Motor neuron (in vitro differentiated cells): Measurements from ENCODE around the gene CATSPER4. TPM values are rescaled to one million over a fixed set of nuclear protein-coding genes. Genes with fewer than 3 reads are reported as not detected.

ENCODE experiments used
- ATAC-seq, 8 experiments: fragments of 200-7000 bp; cut with Tn5 transposase; replicated peaks in 6 of 8; 2 replicates each; pipeline ENCODE4 v1.8.0; 2021; ENCODE audit warnings: mild to moderate bottlenecking in 8 of 8, moderate library complexity in 8 of 8
- H3K27ac ChIP-seq, 2 donors: fragments of 250-450 bp; sonication (Bioruptor Pico); 2 replicates each; pipeline ENCODE4 v1.9.0; 2021; ENCODE audit warnings: antibody characterized with exemption in 2 of 2, mild to moderate bottlenecking in 2 of 2, moderate library complexity in 1 of 2
- H3K4me1 ChIP-seq, 2 donors: fragments of 250-450 bp; sonication (Bioruptor Pico); replicated peaks in 1 of 2; 2 replicates each; pipeline ENCODE4 v1.6.1; 2021; ENCODE audit warnings: antibody characterized with exemption in 2 of 2, mild to moderate bottlenecking in 2 of 2, moderate library complexity in 1 of 2
- H3K4me3 ChIP-seq, 5 donors: fragments of 250-450 bp; sonication (Bioruptor Pico); 2 replicates each; pipeline ENCODE4 v1.9.0; 2021; ENCODE audit warnings: antibody characterized with exemption in 5 of 5, mild to moderate bottlenecking in 5 of 5, moderate library complexity in 4 of 5
- WGBS, 10 experiments: fragments of 450-650 bp; shearing (Covaris generic); methylation state at CpG; one replicate each; pipeline ENCODE4 v1.0.0; 2022; 5-methylcytosine and 5-hydroxymethylcytosine counted together
- in situ Hi-C, 9 experiments: fragments of 400-800 bp; cut with MboI; loops; one replicate each; pipeline ENCODE4 v1.15.0; 2021; ENCODE audit warnings: low sequenced_read_pairs in 9 of 9, low pct_unique_long_range_greater_than_20kb in 2 of 9; ENCODE audit not compliant: unreplicated experiment in 9 of 9
- total RNA-seq, 8 experiments: library from RNA; unstranded; fragments of 300-600 nt; gene quantifications; 2 replicates each; pipeline versions ENCODE4 v1.2.3 to v1.2.4, GENCODE V29; 2022

Gene CATSPER4
- total RNA-seq, 8 experiments from 2014 or later: 0.08 to 0.52 TPM; not detected in 6

DNA sequence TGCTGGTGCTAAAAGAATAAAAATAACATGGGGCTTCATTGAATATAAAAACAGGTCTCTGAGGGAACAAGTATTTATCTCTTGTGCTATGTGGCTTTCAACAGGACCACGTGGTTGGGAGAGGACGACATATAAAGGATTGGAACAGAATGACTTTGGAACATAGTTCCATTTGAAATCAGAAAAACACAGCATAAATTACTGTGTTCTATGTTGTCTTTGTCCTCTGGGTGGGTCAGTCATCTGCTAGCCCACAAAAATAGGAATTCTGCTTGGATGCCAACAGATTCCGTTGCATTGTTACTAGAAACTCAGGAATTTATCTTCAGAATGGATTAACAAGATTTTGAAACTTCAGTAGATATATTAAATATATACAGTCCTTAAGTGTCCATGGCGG, 49.5 kb downstream of the CATSPER4 start:
- Histone ChIP-seq H3K27ac (no peak overlapping the region), H3K4me1 (peaks cover 0 to 12% of the 10 kb centered on the region in 2 donors), H3K4me3 (no peak overlapping the region)
- 53 to 100% (median 85%) methylated on average over 1 to 4 of the region's 4 CpGs for WGBS, 10 experiments
- in situ Hi-C loops: no loop called here
- peak in 4 of 8 experiments; percentile 23 to 85 (median 50) for ATAC-seq

Other genes starting within 250 kb of the CATSPER4 start
- gene PAFAH2, start 192.5 kb upstream of the CATSPER4 start, total RNA-seq: 10 to 100 TPM in 1 of 8 experiments, 1 to 10 TPM in 7; 6.0 to 11.8 (median 8.9) TPM
- 10 to 100 TPM in 1 of 8 experiments, 1 to 10 TPM in 5, under 1 TPM in 2; 0.36 to 24.9 (median 1.6) TPM for gene EXTL1, start 168.8 kb upstream of the CATSPER4 start, total RNA-seq
- 1 to 10 TPM in 4 of 8 experiments, under 1 TPM in 4; 0.10 to 5.7 (median 0.84) TPM for gene SLC30A2, start 144.5 kb upstream of the CATSPER4 start, total RNA-seq
- 1 to 10 TPM in 1 of 8 experiments, under 1 TPM in 2, not detected in 5; 0.29 to 1.0 (median 0.31) TPM for gene TRIM63, start 123.0 kb upstream of the CATSPER4 start, total RNA-seq
- gene PDIK1L, start 78.8 kb upstream of the CATSPER4 start, total RNA-seq: 10 to 100 TPM in 6 of 8 experiments, 1 to 10 TPM in 2; 1.7 to 33.5 (median 24.1) TPM
- 1 to 10 TPM in 1 of 8 experiments, under 1 TPM in 7; 0.15 to 1.1 (median 0.52) TPM for gene FAM110D, start 31.5 kb upstream of the CATSPER4 start, total RNA-seq
- 1 to 10 TPM in 2 of 8 experiments, under 1 TPM in 3, not detected in 3; 0.54 to 1.3 (median 0.92) TPM for gene C1orf232, start 21.6 kb upstream of the CATSPER4 start, total RNA-seq
- 100 to 1,000 TPM in 1 of 8 experiments, 10 to 100 TPM in 7; 29.9 to 109 (median 47.4) TPM for gene ZNF593, start 20.7 kb upstream of the CATSPER4 start, total RNA-seq
- 1 to 10 TPM in 7 of 8 experiments, under 1 TPM in 1; 0.54 to 5.7 (median 3.5) TPM for gene ZNF593OS, start 18.8 kb upstream of the CATSPER4 start, total RNA-seq
- gene CNKSR1, start 13.1 kb upstream of the CATSPER4 start, total RNA-seq: 1 to 10 TPM in 5 of 8 experiments, under 1 TPM in 3; 0.24 to 5.2 (median 2.1) TPM
- 10 to 100 TPM in 7 of 8 experiments, 1 to 10 TPM in 1; 8.6 to 39.1 (median 19.6) TPM for gene CEP85, start 43.6 kb downstream of the CATSPER4 start, total RNA-seq
- 100 to 1,000 TPM in 1 of 8 experiments, 10 to 100 TPM in 7; 34.1 to 125 (median 45.5) TPM for gene SH3BGRL3, start 89.5 kb downstream of the CATSPER4 start, total RNA-seq
- 10 to 100 TPM in 6 of 8 experiments, 1 to 10 TPM in 2; 5.0 to 28.2 (median 13.7) TPM for gene UBXN11, start 116.0 kb downstream of the CATSPER4 start, total RNA-seq
- under 1 TPM in 3 of 8 experiments, not detected in 5; 0.49 to 0.76 (median 0.71) TPM for gene CD52, start 127.4 kb downstream of the CATSPER4 start, total RNA-seq
- gene CRYBG2, start 163.5 kb downstream of the CATSPER4 start, total RNA-seq: 1 to 10 TPM in 5 of 8 experiments, under 1 TPM in 3; 0.25 to 3.5 (median 2.1) TPM
- 1 to 10 TPM in 1 of 8 experiments, under 1 TPM in 4, not detected in 3; 0.27 to 1.4 (median 0.63) TPM for gene ZNF683, start 182.1 kb downstream of the CATSPER4 start, total RNA-seq
- gene LIN28A, start 220.2 kb downstream of the CATSPER4 start, total RNA-seq: 10 to 100 TPM in 1 of 8 experiments, 1 to 10 TPM in 3, under 1 TPM in 4; 0.14 to 66.0 (median 2.9) TPM
- gene DHDDS, start 241.7 kb downstream of the CATSPER4 start, total RNA-seq: 10 to 100 TPM; 42.7 to 86.2 (median 53.1) TPM